Dermis microvascular lymphatic vessel endothelial cell (primary cell): ENCODE data around the gene CCT7. TPM values are rescaled to one million over a fixed set of nuclear protein-coding genes. Genes with fewer than 3 reads are reported as not detected.

ENCODE experiments used
- DNase-seq, 2 donors: peaks; one replicate each; pipeline versions ENCODE4 v3.0.0 to v3.0.0-alpha.2; 2010; ENCODE audit warnings: low read depth in 2 of 2
- total RNA-seq: library from RNA; depleted of rRNA; stranded (reverse); fragments of >200 nt; gene quantifications from 2 replicates; pipeline ENCODE4 v1.2.1, GENCODE V29; 2014

Gene CCT7
- total RNA-seq, 1 donor from 2014 or later: 408 TPM

GRCh38 chr2:73292906-73293533 is 58.9 kb downstream of the CCT7 start:
- DNase-seq: no peak

- peak; percentile 45 to 66 for DNase-seq
Measured at GRCh38 chr2:73293534-73294171, 59.5 kb downstream of the CCT7 start, which contains the start of gene EGR4. Gene EGR4, minus strand, starts transcription at chr2:73293548. Its CDS starts 231 bp downstream, at chr2:73293317.

GRCh38 chr2:73294239-73294638 is 60.1 kb downstream of the CCT7 start:
- DNase-seq: no peak

- DNase-seq: no peak
Measured at GRCh38 chr2:73295751-73296400, 61.8 kb downstream of the CCT7 start.

- no peak for DNase-seq
Measured at GRCh38 chr2:73297151-73297559, 63.0 kb downstream of the CCT7 start.

GRCh38 chr2:73297586-73297985 is 63.5 kb downstream of the CCT7 start:
- no peak for DNase-seq

- DNase-seq: no peak
Measured at GRCh38 chr2:73300926-73301325, 66.8 kb downstream of the CCT7 start.

- DNase-seq: no peak
Measured at GRCh38 chr2:73301636-73302035, 67.5 kb downstream of the CCT7 start.

Other genes with a start within 250 kb of the CCT7 start
- gene SFXN5, start 162.6 kb upstream of the CCT7 start, total RNA-seq: 10.1 and 16.7 TPM in 2 replicates
- 41.6 and 73.7 TPM in 2 replicates for gene RAB11FIP5, start 121.4 kb upstream of the CCT7 start, total RNA-seq
- gene NOTO, start 31.7 kb upstream of the CCT7 start, total RNA-seq: not detected in 2 replicates
- gene SMYD5, start 20.1 kb upstream of the CCT7 start, total RNA-seq: 11.2 and 12.1 TPM in 2 replicates
- gene PRADC1, start 1.1 kb upstream of the CCT7 start, total RNA-seq: 20.4 and 23.6 TPM in 2 replicates
- gene FBXO41, start 50.2 kb downstream of the CCT7 start, total RNA-seq: 0.13 and 0.25 TPM in 2 replicates
- gene EGR4, start 59.2 kb downstream of the CCT7 start, total RNA-seq: not detected in 2 replicates
- 4.4 and 6.6 TPM in 2 replicates for gene ALMS1, start 151.5 kb downstream of the CCT7 start, total RNA-seq